Tibial nerve (tissue), 4 donors: Measurements from ENCODE around the gene GIMAP2. TPM values are rescaled to one million over a fixed set of nuclear protein-coding genes. Genes with fewer than 3 reads are reported as not detected.

ENCODE experiments used
- DNase-seq, 2 donors: peaks; one replicate each; pipeline ENCODE4 v3.0.0-alpha.2; 2019; ENCODE audit warnings: low spot score in 2 of 2
- H3K27ac ChIP-seq, 4 donors: fragments of 200-600 bp; sonication (generic) in 3 of 4; one replicate each; pipeline ENCODE4 v1.5.1; 2017 to 2019; ENCODE audit warnings: mild to moderate bottlenecking in 1 of 4
- H3K27me3 ChIP-seq, 2 donors: fragments of 200-600 bp; sonication (generic) in 1 of 2; one replicate each; pipeline versions ENCODE4 v1.5.1 to v1.6.0; 2017 to 2019
- H3K36me3 ChIP-seq, 3 donors: fragments of 200-600 bp; sonication (generic); one replicate each; pipeline ENCODE4 v1.5.1; 2018 to 2019
- H3K4me1 ChIP-seq, 4 donors: fragments of 200-600 bp; sonication (generic) in 3 of 4; one replicate each; pipeline ENCODE4 v1.5.1; 2017 to 2019
- H3K4me3 ChIP-seq, 4 donors: fragments of 200-600 bp; sonication (generic) in 3 of 4; one replicate each; pipeline ENCODE4 v1.5.1; 2017 to 2019; ENCODE audit warnings: mild to moderate bottlenecking in 1 of 4, moderate library complexity in 1 of 4
- H3K9me3 ChIP-seq, 4 donors: fragments of 200-600 bp; sonication (generic) in 3 of 4; one replicate each; pipeline ENCODE4 v1.5.1; 2017 to 2019
- CTCF ChIP-seq, 5 experiments: fragments of 200-600 bp in 3 of 5; fragments of 450-650 bp in 2 of 5; sonication (generic) in 3 of 5; IDR thresholded peaks; one replicate each; pipeline ENCODE4 v1.5.1; 2016 to 2019; ENCODE audit warnings: antibody characterized with exemption in 5 of 5, mild to moderate bottlenecking in 3 of 5, moderate library complexity in 2 of 5
- EP300 ChIP-seq, 2 donors: sonication (generic); formaldehyde crosslinking; IDR thresholded peaks; one replicate each; pipeline ENCODE4 v1.6.1; 2017; ENCODE audit warnings: antibody characterized with exemption in 2 of 2, mild to moderate bottlenecking in 1 of 2
- POLR2A ChIP-seq, 2 donors: fragments of 450-650 bp; IDR thresholded peaks; one replicate each; pipeline ENCODE4 v1.6.1; 2017; ENCODE audit warnings: antibody characterized with exemption in 2 of 2, mild to moderate bottlenecking in 2 of 2, moderate library complexity in 2 of 2
- WGBS, 2 donors: methylation state at CpG; one replicate each; pipeline ENCODE4 v1.1.5; 2018; 5-methylcytosine and 5-hydroxymethylcytosine counted together
- total RNA-seq, 4 donors: library from RNA; depleted of rRNA; stranded (reverse); fragments of >200 nt; gene quantifications; one replicate each; pipeline ENCODE4 v1.1.0, GENCODE V29; 2016

GIMAP2 gene
- total RNA-seq, 4 donors from 2014 or later = 6.3 to 22.0 (median 7.8) TPM

- H3K27ac ChIP-seq = peak overlapping the region in 3 of 4 donors; percentile 65 to 81 (median 71)
- H3K4me1 ChIP-seq = peaks cover 0 to 4% (median 2%) of the 10 kb centered on the region in 4 donors
- TF ChIP-seq POLR2A (IDR thresholded peaks at IDR 0.05) (no peak), EP300 (IDR thresholded peaks at IDR 0.05) (no peak), CTCF (IDR thresholded peaks at IDR 0.05) (no peak)
- peaks cover 0 to 2% (median 0%) of the 10 kb centered on the region in 4 donors for H3K9me3 ChIP-seq
- H3K27me3 ChIP-seq = no peaks in the 10 kb centered on the region
- DNase-seq = no peak
- WGBS, 2 donors = 57 to 61% methylated on average over 9 of the region's 9 CpGs
- H3K36me3 ChIP-seq = peaks cover 0 to 11% (median 0%) of the 10 kb centered on the region in 3 donors
- peak overlapping the region; percentile 17 to 52 (median 36) for H3K4me3 ChIP-seq
These were observed 625 bp downstream of the GIMAP2 start for GRCh38 chr7:150686030-150686631.

GRCh38 chr7:150688630-150689029 lies 3.1 kb downstream of the GIMAP2 start:
- WGBS, 2 donors = 93 to 94% methylated on average over 6 of the region's 6 CpGs
- Histone ChIP-seq H3K4me3 (no peak overlapping the region), H3K4me1 (peaks cover 0 to 4% (median 2%) of the 10 kb centered on the region in 4 donors), H3K36me3 (peaks cover 0 to 18% (median 0%) of the 10 kb centered on the region in 3 donors), H3K9me3 (no peaks in the 10 kb centered on the region), H3K27me3 (no peaks in the 10 kb centered on the region), H3K27ac (no peak overlapping the region)
- DNase-seq = no peak
- TF ChIP-seq EP300 (IDR thresholded peaks at IDR 0.05) (no peak), POLR2A (IDR thresholded peaks at IDR 0.05) (no peak), CTCF (IDR thresholded peaks at IDR 0.05) (no peak)

- 71 to 78% methylated on average over 2 of the region's 2 CpGs for WGBS, 2 donors
- Histone ChIP-seq H3K4me1 (no peaks in the 10 kb centered on the region), H3K27ac (no peak overlapping the region)
These were observed 10.1 kb downstream of the GIMAP2 start for GRCh38 chr7:150695654-150696053.

GRCh38 chr7:150703209-150703608 lies 17.7 kb downstream of the GIMAP2 start:
- Histone ChIP-seq H3K27ac (no peak overlapping the region), H3K4me3 (no peak overlapping the region), H3K36me3 (no peaks in the 10 kb centered on the region), H3K4me1 (no peaks in the 10 kb centered on the region), H3K9me3 (peaks cover 0 to 77% (median 15%) of the 10 kb centered on the region in 4 donors), H3K27me3 (no peaks in the 10 kb centered on the region)
- 81 to 84% methylated on average over 1 of the region's 1 CpG for WGBS, 2 donors
- no peak for TF ChIP-seq EP300 (IDR thresholded peaks at IDR 0.05)
- TF ChIP-seq POLR2A (IDR thresholded peaks at IDR 0.05) = no peak
- no peak for TF ChIP-seq CTCF (IDR thresholded peaks at IDR 0.05)
- DNase-seq = no peak

More at GRCh38 chr7:150695654-150696053, 10.1 kb downstream of the GIMAP2 start:
- no peak overlapping the region for H3K4me3 ChIP-seq
- TF ChIP-seq CTCF (IDR thresholded peaks at IDR 0.05) (no peak), EP300 (IDR thresholded peaks at IDR 0.05) (no peak), POLR2A (IDR thresholded peaks at IDR 0.05) (no peak)
- H3K27me3 ChIP-seq = no peaks in the 10 kb centered on the region
- DNase-seq = no peak
- peaks cover 0 to 44% (median 7%) of the 10 kb centered on the region in 4 donors for H3K9me3 ChIP-seq
- H3K36me3 ChIP-seq = peaks cover 0 to 7% (median 0%) of the 10 kb centered on the region in 3 donors

GRCh38 chr7:150715293-150715692 lies 29.8 kb downstream of the GIMAP2 start:
- WGBS, 2 donors = 77 to 86% methylated on average over 4 of the region's 4 CpGs
- peak overlapping the region in 2 of 4 donors; percentile 57 to 75 for H3K27ac ChIP-seq
- no peak overlapping the region for H3K4me3 ChIP-seq
- no peak for TF ChIP-seq POLR2A (IDR thresholded peaks at IDR 0.05)
- TF ChIP-seq CTCF (IDR thresholded peaks at IDR 0.05) = no peak
- TF ChIP-seq EP300 (IDR thresholded peaks at IDR 0.05) = no peak
- no peaks in the 10 kb centered on the region for H3K27me3 ChIP-seq
- no peaks in the 10 kb centered on the region for H3K4me1 ChIP-seq
- H3K9me3 ChIP-seq = peaks cover 0 to 20% (median 0%) of the 10 kb centered on the region in 4 donors
- no peak for DNase-seq
- H3K36me3 ChIP-seq = peaks cover 0 to 7% (median 0%) of the 10 kb centered on the region in 3 donors
